ENCODE measurements around the gene INTS2. TPM values are rescaled to one million over a fixed set of nuclear protein-coding genes. Genes with fewer than 3 reads are reported as not detected.

INTS2 gene, protein sequence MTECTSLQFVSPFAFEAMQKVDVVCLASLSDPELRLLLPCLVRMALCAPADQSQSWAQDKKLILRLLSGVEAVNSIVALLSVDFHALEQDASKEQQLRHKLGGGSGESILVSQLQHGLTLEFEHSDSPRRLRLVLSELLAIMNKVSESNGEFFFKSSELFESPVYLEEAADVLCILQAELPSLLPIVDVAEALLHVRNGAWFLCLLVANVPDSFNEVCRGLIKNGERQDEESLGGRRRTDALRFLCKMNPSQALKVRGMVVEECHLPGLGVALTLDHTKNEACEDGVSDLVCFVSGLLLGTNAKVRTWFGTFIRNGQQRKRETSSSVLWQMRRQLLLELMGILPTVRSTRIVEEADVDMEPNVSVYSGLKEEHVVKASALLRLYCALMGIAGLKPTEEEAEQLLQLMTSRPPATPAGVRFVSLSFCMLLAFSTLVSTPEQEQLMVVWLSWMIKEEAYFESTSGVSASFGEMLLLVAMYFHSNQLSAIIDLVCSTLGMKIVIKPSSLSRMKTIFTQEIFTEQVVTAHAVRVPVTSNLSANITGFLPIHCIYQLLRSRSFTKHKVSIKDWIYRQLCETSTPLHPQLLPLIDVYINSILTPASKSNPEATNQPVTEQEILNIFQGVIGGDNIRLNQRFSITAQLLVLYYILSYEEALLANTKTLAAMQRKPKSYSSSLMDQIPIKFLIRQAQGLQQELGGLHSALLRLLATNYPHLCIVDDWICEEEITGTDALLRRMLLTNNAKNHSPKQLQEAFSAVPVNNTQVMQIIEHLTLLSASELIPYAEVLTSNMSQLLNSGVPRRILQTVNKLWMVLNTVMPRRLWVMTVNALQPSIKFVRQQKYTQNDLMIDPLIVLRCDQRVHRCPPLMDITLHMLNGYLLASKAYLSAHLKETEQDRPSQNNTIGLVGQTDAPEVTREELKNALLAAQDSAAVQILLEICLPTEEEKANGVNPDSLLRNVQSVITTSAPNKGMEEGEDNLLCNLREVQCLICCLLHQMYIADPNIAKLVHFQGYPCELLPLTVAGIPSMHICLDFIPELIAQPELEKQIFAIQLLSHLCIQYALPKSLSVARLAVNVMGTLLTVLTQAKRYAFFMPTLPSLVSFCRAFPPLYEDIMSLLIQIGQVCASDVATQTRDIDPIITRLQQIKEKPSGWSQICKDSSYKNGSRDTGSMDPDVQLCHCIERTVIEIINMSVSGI
- 26.3 and 27.4 TPM in 2 replicates for total RNA-seq (2021)
- Bru-seq, nascent RNA = percentile 77 among the genes with signal in this experiment
- BruChase-seq, experiment 1, labeled RNA remaining after a 2-hour chase = percentile 86 among the genes with signal in this experiment
- percentile 87 among the genes with signal in this experiment for BruChase-seq, experiment 2, labeled RNA remaining after a 6-hour chase
- long read RNA-seq, full-length matches to known transcripts = 23 of 35 reads
- long read RNA-seq, partial matches to known transcripts = 4 of 35 reads
- long read RNA-seq, other reads (novel, unspliced or antisense) = 8 of 35 reads

DNA sequence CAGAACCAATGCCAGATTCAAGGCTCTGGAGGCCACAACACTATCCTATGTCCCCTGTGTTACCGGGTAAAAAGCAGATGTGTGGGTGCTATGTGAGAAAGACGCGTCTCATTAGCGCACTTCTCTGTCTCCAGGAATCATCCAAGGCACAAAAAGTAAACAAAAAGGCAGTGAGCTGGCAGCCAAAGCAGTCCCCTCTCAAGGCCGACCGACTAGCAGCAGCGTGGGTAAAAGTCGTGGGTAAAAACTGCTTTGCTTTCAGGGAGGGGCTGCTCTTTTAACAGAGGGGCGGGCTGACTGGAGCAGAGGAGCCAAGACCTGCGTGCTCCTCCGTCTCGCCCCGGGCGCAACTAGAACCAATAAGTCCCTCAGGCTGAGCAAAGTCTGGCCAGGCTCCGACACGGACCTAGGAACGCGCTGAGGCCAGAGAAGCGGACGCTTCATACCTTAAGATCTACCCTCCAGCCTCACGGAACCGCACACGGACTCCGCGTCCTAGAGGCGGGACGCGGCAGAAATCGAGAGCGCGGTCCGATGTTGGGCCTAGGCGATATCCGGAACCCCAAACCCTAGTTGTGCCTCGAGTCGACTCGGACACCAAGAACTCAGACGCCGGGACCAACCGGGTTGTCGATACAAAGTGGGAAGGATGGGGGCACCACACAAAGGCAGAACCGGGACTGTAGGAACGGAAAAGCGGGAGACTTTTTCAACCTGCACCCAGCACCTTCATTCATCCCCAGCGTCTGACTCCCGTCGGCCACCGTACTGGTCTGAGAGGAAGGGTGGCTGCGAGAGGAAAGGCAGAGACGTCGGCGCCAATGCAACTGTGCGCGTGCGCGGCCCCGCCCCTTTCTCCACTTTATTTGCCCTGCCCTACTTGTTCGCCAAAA is at the start of gene INTS2:
INTS2 (minus strand) TSS at position 775 of the 893 bp plus-strand sequence. CDS start 1,338 bp downstream, outside the sequence.
- no peak for TF ChIP-seq EZH2 (IDR thresholded peaks at IDR 0.05; ENCODE audit: borderline replicate concordance, low read depth, low read length, poor library complexity, severe bottlenecking)
- TF ChIP-seq, protein P1, sequence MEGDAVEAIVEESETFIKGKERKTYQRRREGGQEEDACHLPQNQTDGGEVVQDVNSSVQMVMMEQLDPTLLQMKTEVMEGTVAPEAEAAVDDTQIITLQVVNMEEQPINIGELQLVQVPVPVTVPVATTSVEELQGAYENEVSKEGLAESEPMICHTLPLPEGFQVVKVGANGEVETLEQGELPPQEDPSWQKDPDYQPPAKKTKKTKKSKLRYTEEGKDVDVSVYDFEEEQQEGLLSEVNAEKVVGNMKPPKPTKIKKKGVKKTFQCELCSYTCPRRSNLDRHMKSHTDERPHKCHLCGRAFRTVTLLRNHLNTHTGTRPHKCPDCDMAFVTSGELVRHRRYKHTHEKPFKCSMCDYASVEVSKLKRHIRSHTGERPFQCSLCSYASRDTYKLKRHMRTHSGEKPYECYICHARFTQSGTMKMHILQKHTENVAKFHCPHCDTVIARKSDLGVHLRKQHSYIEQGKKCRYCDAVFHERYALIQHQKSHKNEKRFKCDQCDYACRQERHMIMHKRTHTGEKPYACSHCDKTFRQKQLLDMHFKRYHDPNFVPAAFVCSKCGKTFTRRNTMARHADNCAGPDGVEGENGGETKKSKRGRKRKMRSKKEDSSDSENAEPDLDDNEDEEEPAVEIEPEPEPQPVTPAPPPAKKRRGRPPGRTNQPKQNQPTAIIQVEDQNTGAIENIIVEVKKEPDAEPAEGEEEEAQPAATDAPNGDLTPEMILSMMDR (conservative IDR thresholded peaks at IDR 0.05; ENCODE audit: low read depth, low read length) = no peak
- ChIA-PET CTCF (no interaction called here), POLR2A (ENCODE audit: low non-redundant PET) (interaction anchor here (0.6 kb wide), 2 partner anchors 11 to 64 kb away, joined by 3 read pairs; no protein-coding TSS in a partner anchor)
- no peaks in the 10 kb centered on the region for H3K9me3 ChIP-seq (ENCODE audit: low read depth, low read length, poor library complexity, severe bottlenecking)
- H3K4me1 ChIP-seq (ENCODE audit: insufficient read depth, low read length, poor library complexity, severe bottlenecking) = peaks cover 12% of the 10 kb centered on the region
- no peaks in the 10 kb centered on the region for H3K27me3 ChIP-seq (replicated peaks; ENCODE audit: insufficient read depth, low read depth, low read length, poor library complexity)
- BruUV-seq (replicated peaks) = TSS peak; percentile 82
- peaks cover 18% of the 10 kb centered on the region for H3K36me3 ChIP-seq (ENCODE audit: insufficient read depth, low read length, poor library complexity, severe bottlenecking)
- peak; percentile 97 for DNase-seq (ENCODE audit: low spot score)
- peak within 1 kb of the TSS; percentile 75 for H3K4me3 ChIP-seq (ENCODE audit: low read depth, low read length, poor library complexity, severe bottlenecking)
- intact Hi-C loops (cut with micrococcal nuclease; ENCODE audit: unreplicated experiment) = no loop called here
- H3K27ac ChIP-seq (ENCODE audit: low read depth, low read length, poor library complexity, severe bottlenecking) = peak within 1 kb of the TSS; percentile 89

- Histone ChIP-seq H3K27ac (ENCODE audit: low read depth, low read length, poor library complexity, severe bottlenecking) (no peak overlapping the region), H3K4me1 (ENCODE audit: insufficient read depth, low read length, poor library complexity, severe bottlenecking) (no peaks in the 10 kb centered on the region), H3K9me3 (ENCODE audit: low read depth, low read length, poor library complexity, severe bottlenecking) (no peaks in the 10 kb centered on the region), H3K36me3 (ENCODE audit: insufficient read depth, low read length, poor library complexity, severe bottlenecking) (peaks cover 52% of the 10 kb centered on the region), H3K27me3 (replicated peaks; ENCODE audit: insufficient read depth, low read depth, low read length, poor library complexity) (no peaks in the 10 kb centered on the region), H3K4me3 (ENCODE audit: low read depth, low read length, poor library complexity, severe bottlenecking) (no peak overlapping the region)
- ChIA-PET POLR2A (ENCODE audit: low non-redundant PET) (no interaction called here), CTCF (no interaction called here)
- intact Hi-C loops (cut with micrococcal nuclease; ENCODE audit: unreplicated experiment) = no loop called here
- DNase-seq (ENCODE audit: low spot score) = no peak
- TF ChIP-seq EZH2 (IDR thresholded peaks at IDR 0.05; ENCODE audit: borderline replicate concordance, low read depth, low read length, poor library complexity, severe bottlenecking) = no peak
- TF ChIP-seq, protein P1 (conservative IDR thresholded peaks at IDR 0.05; ENCODE audit: low read depth, low read length) = no peak
- no TSS peak for BruUV-seq (replicated peaks)
Measured at GRCh38 chr17:61974115-61974514, 46.3 kb upstream of the INTS2 start.
